DND-41 (cell line): Measurements from ENCODE around the gene RFX6.
A peak's percentile ranks its signal among the peaks of the same experiment; 100 is the strongest.

Source experiments
- ATAC-seq: fragments of 200-7000 bp; cut with Tn5 transposase; 3 replicates; pipeline ENCODE4 v1.9.1; 2021; ENCODE audit warnings: low read depth; ENCODE audit not compliant: insufficient read depth
- DNase-seq: peaks from one replicate; pipeline ENCODE4 v3.0.0-alpha.2; 2020
- H2AFZ ChIP-seq: 2 replicates; pipeline ENCODE4 v1.6.0; 2012; ENCODE audit warnings: low read depth, low read length
- H3K27ac ChIP-seq: 2 replicates; pipeline ENCODE4 v1.5.1; 2012; ENCODE audit warnings: low read length, inconsistent platforms
- H3K27me3 ChIP-seq: fragments of 200-600 bp; sonication (generic); 2 replicates; pipeline ENCODE4 v1.6.0; 2012; ENCODE audit warnings: low read length, mild to moderate bottlenecking, inconsistent platforms; ENCODE audit not compliant: insufficient read depth, poor library complexity
- H3K36me3 ChIP-seq: 2 replicates; pipeline ENCODE4 v1.5.1; 2012; ENCODE audit warnings: low read length, inconsistent platforms; ENCODE audit not compliant: insufficient read depth
- H3K4me1 ChIP-seq: 2 replicates; pipeline ENCODE4 v1.5.1; 2012; ENCODE audit warnings: mild to moderate bottlenecking, low read length; ENCODE audit not compliant: insufficient read depth
- H3K4me2 ChIP-seq: 2 replicates; pipeline ENCODE4 v1.6.0; 2012; ENCODE audit warnings: mild to moderate bottlenecking, moderate library complexity, low read length, inconsistent platforms; ENCODE audit not compliant: insufficient read depth
- H3K4me3 ChIP-seq, 2 experiments: fragments of 200-600 bp in 1 of 2; shearing (Covaris generic) in 1 of 2; 2 replicates each; pipeline ENCODE4 v1.5.1; 2012 to 2016; ENCODE audit warnings: inconsistent platforms in 2 of 2, low read length in 2 of 2, mild to moderate bottlenecking in 2 of 2, low read depth in 1 of 2, moderate library complexity in 1 of 2
- H3K79me2 ChIP-seq: 2 replicates; pipeline ENCODE4 v1.6.0; 2012; ENCODE audit warnings: low read length, inconsistent platforms; ENCODE audit not compliant: insufficient read depth
- H3K9ac ChIP-seq: 2 replicates; pipeline ENCODE4 v1.6.0; 2012; ENCODE audit warnings: low read depth, mild to moderate bottlenecking, inconsistent platforms, low read length, moderate library complexity
- H3K9me3 ChIP-seq: 2 replicates; pipeline ENCODE4 v1.5.1; 2012; ENCODE audit warnings: low read length, moderate library complexity, mild to moderate bottlenecking, inconsistent platforms; ENCODE audit not compliant: insufficient read depth, severe bottlenecking
- H4K20me1 ChIP-seq: 2 replicates; pipeline ENCODE4 v1.6.0; 2012; ENCODE audit warnings: low read length; ENCODE audit not compliant: insufficient read depth
- CTCF ChIP-seq: IDR thresholded peaks from 2 replicates; pipeline ENCODE4 v1.5.1; 2012; ENCODE audit warnings: borderline replicate concordance, low read length, moderate library complexity, mild to moderate bottlenecking; ENCODE audit not compliant: poor library complexity, severe bottlenecking; ENCODE audit errors: extremely low read depth
- EZH2 ChIP-seq: IDR thresholded peaks from 3 replicates; pipeline ENCODE4 v1.6.1; 2012; ENCODE audit warnings: borderline replicate concordance, low read depth, mild to moderate bottlenecking, moderate library complexity, low read length, inconsistent platforms; ENCODE audit not compliant: severe bottlenecking

RFX6 gene

DNA sequence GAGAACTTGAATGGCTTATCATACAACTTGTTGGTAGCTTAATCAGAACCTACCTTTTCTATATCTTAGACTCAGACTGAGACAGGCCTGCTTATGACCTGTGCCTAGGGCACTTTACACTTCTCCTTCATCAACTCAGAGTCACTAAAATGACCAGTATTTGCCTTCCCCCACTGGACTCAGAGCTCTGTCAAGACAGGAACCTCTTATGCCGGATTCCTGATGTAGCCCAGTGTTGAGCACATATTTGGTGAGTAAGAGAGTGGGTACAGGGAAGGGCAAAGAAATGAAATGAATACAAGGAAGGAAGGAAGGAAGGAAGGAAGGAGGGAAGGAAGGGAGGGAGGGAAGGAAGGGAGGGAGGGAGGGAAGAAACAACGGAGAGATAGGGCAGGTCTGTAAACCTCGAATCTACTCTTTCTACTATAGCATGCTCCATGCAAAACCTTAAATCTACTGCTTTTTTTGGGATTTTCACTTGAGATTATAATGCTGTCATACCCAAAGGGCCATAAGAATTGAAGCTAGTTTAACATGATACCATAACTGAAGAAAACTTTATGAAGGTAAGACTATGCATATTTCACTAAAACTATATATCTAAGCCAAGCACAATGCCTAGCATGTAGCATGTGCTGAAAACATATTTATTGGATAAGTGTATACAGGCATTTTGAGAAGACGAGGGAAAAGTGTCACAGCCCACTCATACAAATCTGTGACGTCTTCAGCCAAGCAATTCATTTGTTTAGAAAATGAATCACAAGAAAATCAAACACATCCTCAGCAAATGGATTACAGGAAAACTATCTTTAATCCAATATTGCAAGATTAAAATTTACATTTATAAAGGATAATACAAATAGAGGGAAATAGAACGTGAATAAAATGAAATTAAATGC, 89.9 kb downstream of the RFX6 start:
- no peak overlapping the region for H3K27ac ChIP-seq
- DNase-seq (no peak), ATAC-seq (no peak)
- H4K20me1 ChIP-seq = no peaks in the 10 kb centered on the region
- H3K79me2 ChIP-seq = no peaks in the 10 kb centered on the region
- no peak overlapping the region for H3K4me3 ChIP-seq
- H3K27me3 ChIP-seq = no peaks in the 10 kb centered on the region
- H2AFZ ChIP-seq = no peak overlapping the region
- H3K9me3 ChIP-seq = no peaks in the 10 kb centered on the region
- H3K9ac ChIP-seq = no peak overlapping the region
- H3K4me1 ChIP-seq = no peaks in the 10 kb centered on the region
- no peaks in the 10 kb centered on the region for H3K36me3 ChIP-seq
- no peak for TF ChIP-seq EZH2
- no peak for TF ChIP-seq CTCF
- H3K4me2 ChIP-seq = no peak overlapping the region

DNA sequence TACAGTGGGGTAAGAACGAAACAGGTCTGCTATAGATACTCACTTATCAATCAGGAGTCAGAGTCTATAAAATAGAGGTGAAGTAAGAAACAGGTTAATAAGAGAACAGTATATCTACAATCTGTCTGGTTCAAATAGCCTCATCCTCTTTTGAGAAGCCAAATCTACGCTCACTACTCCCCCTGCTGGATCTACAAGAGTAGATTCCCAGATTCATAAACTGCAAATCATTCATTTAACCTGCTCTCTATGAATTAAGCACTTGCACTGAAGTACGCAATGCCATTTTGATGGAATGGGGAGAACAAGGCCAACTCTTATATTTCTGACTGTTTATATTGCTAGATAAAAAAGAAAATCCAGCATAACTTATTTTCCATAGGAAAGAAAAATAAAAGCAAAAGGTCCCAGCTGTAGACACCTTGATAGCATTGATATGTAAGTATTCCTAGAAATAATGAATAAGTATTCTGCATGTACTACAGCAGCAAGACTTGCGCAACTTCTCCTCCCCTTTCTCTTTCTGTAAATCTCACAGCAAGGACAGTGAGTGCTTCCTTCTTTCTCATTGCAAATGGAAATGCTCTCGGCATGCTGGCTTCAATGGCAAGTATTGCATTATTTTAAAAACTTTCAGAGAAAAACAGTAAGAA, 92.3 kb downstream of the RFX6 start:
- no peak overlapping the region for H2AFZ ChIP-seq
- DNase-seq (peak; percentile 20), ATAC-seq (peak; percentile 81)
- no peaks in the 10 kb centered on the region for H3K36me3 ChIP-seq
- H3K9ac ChIP-seq = no peak overlapping the region
- TF ChIP-seq CTCF (peak; percentile 73), EZH2 (no peak)
- H3K79me2 ChIP-seq = no peaks in the 10 kb centered on the region
- H3K27ac ChIP-seq = no peak overlapping the region
- H3K4me3 ChIP-seq = no peak overlapping the region
- no peak overlapping the region for H3K4me2 ChIP-seq
- H3K4me1 ChIP-seq = no peaks in the 10 kb centered on the region
- no peaks in the 10 kb centered on the region for H3K27me3 ChIP-seq
- H3K9me3 ChIP-seq = no peaks in the 10 kb centered on the region
- no peaks in the 10 kb centered on the region for H4K20me1 ChIP-seq

DNA sequence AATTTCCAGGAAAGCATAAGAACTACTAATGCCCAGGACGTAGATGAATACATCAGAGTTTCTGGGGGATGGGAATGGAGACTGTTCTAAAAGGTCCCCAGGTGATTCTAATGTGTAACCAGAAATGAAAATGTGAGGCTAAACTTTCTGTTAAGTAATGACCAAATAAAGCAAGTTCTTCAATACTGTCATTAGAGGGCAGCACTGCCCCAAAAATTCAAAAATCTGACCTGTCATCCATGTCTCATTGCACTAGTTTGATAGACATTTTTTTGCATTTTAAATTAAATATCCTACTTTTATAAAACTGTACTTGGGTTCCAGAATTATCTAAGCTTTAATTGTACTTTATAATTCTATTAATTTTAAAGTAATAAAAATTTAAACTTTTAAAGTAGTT, 94.9 kb downstream of the RFX6 start:
- H3K27ac ChIP-seq = no peak overlapping the region
- TF ChIP-seq CTCF (peak; percentile 67), EZH2 (no peak)
- H3K4me3 ChIP-seq = no peak overlapping the region
- H3K36me3 ChIP-seq = no peaks in the 10 kb centered on the region
- no peaks in the 10 kb centered on the region for H3K9me3 ChIP-seq
- H3K9ac ChIP-seq = no peak overlapping the region
- no peaks in the 10 kb centered on the region for H3K79me2 ChIP-seq
- no peak overlapping the region for H2AFZ ChIP-seq
- DNase-seq (peak; percentile 44), ATAC-seq (peak; percentile 75)
- no peaks in the 10 kb centered on the region for H3K4me1 ChIP-seq
- H3K4me2 ChIP-seq = no peak overlapping the region
- no peaks in the 10 kb centered on the region for H4K20me1 ChIP-seq
- H3K27me3 ChIP-seq = no peaks in the 10 kb centered on the region
